ENCODE results near the gene MYH9.

MYH9 gene

DNA sequence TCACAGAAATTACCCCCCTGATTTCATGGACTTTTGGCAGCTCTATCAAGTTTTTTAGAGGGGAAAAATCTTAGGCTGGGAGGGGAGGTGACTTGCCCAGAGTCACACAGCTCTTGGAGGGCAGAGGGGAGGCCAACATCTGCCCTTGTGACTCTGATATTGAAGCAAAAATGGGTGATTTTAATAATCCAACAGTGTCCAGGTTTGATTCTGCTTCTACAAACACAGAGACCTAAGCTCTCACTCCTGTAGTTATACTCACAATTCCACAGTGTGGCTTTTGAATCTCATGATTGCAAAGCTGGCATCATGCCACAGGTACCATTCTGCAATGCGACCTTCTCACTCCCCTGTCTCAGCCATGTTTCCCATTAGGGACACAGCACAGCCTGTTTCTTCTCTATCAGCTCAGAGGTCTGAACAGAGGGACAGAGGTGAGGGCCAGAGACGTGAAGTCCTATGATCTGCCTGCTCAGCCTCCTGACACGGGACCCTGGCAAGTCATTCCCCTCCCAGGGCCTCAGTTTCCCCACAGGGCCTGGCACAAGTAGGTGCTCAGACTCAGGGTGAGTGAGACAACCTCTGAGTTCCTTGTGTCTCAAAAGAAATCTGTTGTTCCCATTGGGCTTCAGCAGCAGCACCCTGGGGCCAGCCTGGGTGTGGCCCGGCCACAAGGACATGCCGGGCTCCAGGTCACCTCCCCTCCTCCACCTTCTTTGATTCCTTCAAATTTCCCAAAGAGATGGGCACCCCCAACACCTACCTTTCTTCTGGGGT, 149.2 kb downstream of the MYH9 start:
- Mint-ChIP-seq H3K9me3 (peaks cover 19% of the 10 kb centered on the region), H3K27ac (peak overlapping the region; percentile 90), H3K4me3 (peak overlapping the region; percentile 93), H3K36me3 (ENCODE audit: low read depth) (peaks cover 55% of the 10 kb centered on the region), H3K4me1 (ENCODE audit: low read depth) (peaks cover 45% of the 10 kb centered on the region), H3K27me3 (ENCODE audit: low read depth) (peaks cover 2% of the 10 kb centered on the region)
- no peak for DNase-seq (ENCODE audit: low spot score)

DNA sequence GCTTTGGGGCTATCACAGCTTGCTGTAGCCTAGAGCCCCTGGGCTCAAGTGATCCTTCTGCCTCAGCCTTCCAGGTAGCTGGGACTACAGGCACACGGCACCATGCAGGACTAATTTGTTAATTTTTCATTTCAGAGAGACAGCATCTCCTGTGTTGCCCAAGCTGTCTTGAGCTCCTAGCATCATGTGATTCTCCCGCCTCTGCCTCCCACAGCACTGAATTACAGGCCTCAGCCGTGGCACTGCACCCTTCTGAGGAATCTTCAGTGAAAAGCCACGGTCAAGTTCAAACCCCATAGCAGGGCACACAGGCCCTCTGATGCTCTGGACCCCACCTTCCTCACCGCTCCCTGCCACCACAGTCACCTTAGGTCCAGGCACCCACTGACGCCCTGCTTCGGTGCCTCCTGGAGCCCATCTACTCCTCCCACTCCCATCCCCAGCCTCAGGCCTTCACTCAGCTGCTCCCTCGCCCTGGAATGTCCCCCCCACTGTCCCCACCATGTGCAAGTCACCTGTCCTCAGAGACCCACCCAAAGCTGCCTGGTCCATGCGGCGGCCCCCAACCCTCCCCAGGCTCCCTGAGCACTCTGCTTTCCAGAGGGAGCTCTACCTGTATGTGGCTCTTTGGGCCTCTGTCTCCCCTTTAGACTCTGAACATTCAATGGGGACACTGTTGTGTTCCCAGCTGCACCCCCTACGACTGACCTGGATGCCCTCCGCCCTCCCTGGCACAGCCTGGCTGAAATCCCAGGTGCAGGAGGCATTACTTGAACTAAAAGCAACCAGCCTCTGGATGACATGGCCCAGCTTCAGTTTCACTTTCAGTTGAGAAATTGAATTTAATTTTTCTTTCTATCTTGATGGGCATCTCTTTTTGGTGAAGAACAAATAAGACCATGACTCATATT, 150.1 kb downstream of the MYH9 start:
- H3K9me3 Mint-ChIP-seq, result peaks cover 11% of the 10 kb centered on the region
- H3K27me3 Mint-ChIP-seq (ENCODE audit: low read depth), result no peaks in the 10 kb centered on the region
- H3K4me1 Mint-ChIP-seq (ENCODE audit: low read depth), result peaks cover 45% of the 10 kb centered on the region
- peak; percentile 19 for DNase-seq (ENCODE audit: low spot score)
- H3K4me3 Mint-ChIP-seq, result peak overlapping the region; percentile 93
- peak overlapping the region; percentile 90 for H3K27ac Mint-ChIP-seq
- peaks cover 60% of the 10 kb centered on the region for H3K36me3 Mint-ChIP-seq (ENCODE audit: low read depth)

DNA sequence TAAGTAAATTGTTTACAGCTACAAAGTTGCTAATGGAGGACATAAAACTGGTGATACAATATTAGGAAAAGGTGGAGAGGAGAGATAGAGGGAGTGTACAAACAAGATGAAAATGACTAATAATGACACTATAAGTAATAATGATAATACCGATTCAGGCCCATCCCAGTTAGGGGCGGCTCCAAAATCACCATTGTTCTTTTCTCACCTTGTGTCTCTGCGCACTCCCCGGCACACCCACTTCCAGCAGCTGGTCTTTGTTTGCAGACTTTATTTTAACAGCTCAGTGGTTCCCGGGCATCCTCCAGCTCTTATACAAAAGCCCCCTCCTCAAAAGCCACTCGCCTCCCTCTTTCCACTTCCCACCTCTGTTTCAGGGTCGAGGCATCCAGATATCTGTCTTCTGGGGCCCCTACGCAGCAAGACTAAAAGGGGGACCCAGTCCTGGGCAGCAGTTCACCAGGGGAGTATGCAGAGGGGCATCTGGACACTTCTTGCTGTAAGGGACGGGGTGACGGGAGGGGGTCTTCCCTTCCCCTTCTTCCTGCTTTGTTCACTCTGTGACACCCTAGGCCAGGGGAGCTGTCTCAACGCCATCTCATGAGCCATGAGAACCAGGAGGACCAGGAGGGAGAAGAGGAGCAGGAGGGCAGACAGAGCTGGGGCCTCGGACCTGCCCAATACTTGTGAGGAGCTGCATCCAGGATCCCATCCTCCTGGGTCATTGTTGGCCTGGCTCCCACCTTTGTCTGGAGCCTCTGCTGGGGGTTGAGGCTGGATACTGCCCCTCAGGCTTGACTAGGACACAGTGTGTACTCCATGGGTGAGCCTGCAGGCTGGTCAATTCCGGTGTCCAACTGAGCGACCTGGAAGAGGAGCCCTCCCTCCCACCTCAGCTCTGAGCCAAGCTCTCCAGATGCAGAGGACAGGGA, 151.1 kb downstream of the MYH9 start:
- peaks cover 69% of the 10 kb centered on the region for H3K36me3 Mint-ChIP-seq (ENCODE audit: low read depth)
- no peak for DNase-seq (ENCODE audit: low spot score)
- peaks cover 7% of the 10 kb centered on the region for H3K9me3 Mint-ChIP-seq
- H3K4me1 Mint-ChIP-seq (ENCODE audit: low read depth), result peaks cover 45% of the 10 kb centered on the region
- no peaks in the 10 kb centered on the region for H3K27me3 Mint-ChIP-seq (ENCODE audit: low read depth)
- peak overlapping the region; percentile 93 for H3K4me3 Mint-ChIP-seq
- peak overlapping the region; percentile 52 for H3K27ac Mint-ChIP-seq

DNA sequence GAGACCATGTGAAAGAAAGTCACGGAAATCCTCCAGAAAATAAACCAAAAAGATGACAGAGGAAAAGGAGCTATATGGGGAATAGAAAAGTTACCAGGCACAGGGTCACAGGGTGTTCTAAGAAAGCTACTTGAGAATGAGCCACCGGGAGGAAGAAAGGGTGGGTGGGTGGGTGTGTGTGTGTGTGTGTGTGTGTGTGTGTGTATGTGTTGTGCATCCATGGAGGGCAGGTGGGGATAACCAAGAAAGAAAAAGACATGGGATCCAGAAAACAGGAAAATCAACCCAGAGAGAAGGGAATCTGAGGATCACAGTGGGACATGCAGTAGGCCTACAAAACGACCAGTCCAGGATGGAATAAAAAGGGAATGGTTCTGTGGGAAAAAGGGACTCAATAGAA, 152.2 kb downstream of the MYH9 start:
- Mint-ChIP-seq H3K36me3 (ENCODE audit: low read depth) (peaks cover 79% of the 10 kb centered on the region), H3K9me3 (peaks cover 7% of the 10 kb centered on the region), H3K27ac (no peak overlapping the region), H3K4me3 (peak overlapping the region; percentile 93), H3K27me3 (ENCODE audit: low read depth) (no peaks in the 10 kb centered on the region), H3K4me1 (ENCODE audit: low read depth) (peaks cover 45% of the 10 kb centered on the region)
- no peak for DNase-seq (ENCODE audit: low spot score)

DNA sequence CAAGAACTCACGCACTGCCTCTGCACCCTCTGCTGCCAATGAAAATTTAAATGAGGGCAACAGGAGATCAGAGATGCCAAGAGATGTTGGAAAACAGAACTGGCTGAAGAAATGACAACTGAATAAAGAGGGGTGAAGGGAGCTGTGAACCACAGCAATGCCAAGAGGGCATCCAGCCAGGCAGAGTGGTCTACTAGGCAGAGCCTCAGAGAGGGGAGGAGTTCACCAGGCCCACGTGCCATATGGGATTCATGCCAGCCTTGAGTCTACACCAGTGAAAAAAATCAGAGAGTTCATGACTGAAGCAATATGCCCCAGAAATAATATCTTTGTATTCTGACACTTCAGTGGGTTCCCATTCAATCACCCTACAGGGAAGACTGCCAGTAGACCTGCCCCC, 152.8 kb downstream of the MYH9 start:
- peaks cover 44% of the 10 kb centered on the region for H3K4me1 Mint-ChIP-seq (ENCODE audit: low read depth)

DNA sequence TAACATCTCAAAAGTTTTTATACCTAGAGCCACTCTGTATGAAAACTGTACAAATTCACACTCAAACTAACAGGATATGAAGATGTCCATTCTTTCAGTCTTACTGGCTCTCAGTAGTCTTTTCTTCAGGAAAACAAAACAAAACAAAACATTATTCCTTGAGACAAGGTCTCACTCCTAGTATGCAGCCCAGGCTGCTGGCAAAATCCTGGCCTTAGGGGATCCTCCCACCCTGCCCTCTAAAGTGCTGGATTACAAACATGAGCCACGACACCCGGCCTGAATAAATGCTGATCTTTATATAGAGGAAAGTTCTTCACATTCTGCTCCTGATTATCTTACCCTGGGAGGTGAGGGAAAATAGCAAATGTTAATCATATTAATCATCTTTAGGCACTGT, 153.6 kb downstream of the MYH9 start:
- Mint-ChIP-seq H3K27me3 (ENCODE audit: low read depth) (no peaks in the 10 kb centered on the region), H3K36me3 (ENCODE audit: low read depth) (peaks cover 83% of the 10 kb centered on the region), H3K27ac (no peak overlapping the region), H3K4me1 (ENCODE audit: low read depth) (peaks cover 38% of the 10 kb centered on the region), H3K4me3 (no peak overlapping the region), H3K9me3 (peaks cover 7% of the 10 kb centered on the region)
- DNase-seq (ENCODE audit: low spot score), result no peak

More for the DNA sequence above, 152.8 kb downstream of the MYH9 start:
- no peak for DNase-seq (ENCODE audit: low spot score)
- H3K27ac Mint-ChIP-seq, result no peak overlapping the region
- H3K9me3 Mint-ChIP-seq, result peaks cover 7% of the 10 kb centered on the region
- H3K4me3 Mint-ChIP-seq, result peak overlapping the region; percentile 93
- no peaks in the 10 kb centered on the region for H3K27me3 Mint-ChIP-seq (ENCODE audit: low read depth)
- H3K36me3 Mint-ChIP-seq (ENCODE audit: low read depth), result peaks cover 83% of the 10 kb centered on the region

DNA sequence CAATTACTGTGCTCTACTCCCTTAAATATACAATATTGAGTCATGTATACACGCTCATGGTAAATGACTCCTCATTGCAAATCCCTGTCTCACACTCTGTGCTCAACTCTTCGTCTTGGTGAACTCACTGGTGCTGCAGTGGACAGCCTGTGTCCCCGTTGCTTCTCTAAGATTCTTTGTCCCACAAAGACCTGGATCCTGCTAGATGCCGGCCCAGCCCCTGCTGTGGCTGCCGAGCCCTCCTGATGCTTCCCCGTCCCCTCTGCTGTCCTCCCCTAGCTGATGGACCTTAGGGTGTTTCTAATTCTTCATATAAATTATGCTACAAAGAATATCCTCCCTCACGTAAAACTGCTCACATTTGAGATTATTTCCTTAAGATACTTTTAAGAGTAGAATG, 154.0 kb downstream of the MYH9 start:
- DNase-seq (ENCODE audit: low spot score), result no peak
- Mint-ChIP-seq H3K4me1 (ENCODE audit: low read depth) (peaks cover 38% of the 10 kb centered on the region), H3K27me3 (ENCODE audit: low read depth) (no peaks in the 10 kb centered on the region), H3K27ac (no peak overlapping the region), H3K36me3 (ENCODE audit: low read depth) (peaks cover 84% of the 10 kb centered on the region), H3K4me3 (no peak overlapping the region), H3K9me3 (peaks cover 7% of the 10 kb centered on the region)

DNA sequence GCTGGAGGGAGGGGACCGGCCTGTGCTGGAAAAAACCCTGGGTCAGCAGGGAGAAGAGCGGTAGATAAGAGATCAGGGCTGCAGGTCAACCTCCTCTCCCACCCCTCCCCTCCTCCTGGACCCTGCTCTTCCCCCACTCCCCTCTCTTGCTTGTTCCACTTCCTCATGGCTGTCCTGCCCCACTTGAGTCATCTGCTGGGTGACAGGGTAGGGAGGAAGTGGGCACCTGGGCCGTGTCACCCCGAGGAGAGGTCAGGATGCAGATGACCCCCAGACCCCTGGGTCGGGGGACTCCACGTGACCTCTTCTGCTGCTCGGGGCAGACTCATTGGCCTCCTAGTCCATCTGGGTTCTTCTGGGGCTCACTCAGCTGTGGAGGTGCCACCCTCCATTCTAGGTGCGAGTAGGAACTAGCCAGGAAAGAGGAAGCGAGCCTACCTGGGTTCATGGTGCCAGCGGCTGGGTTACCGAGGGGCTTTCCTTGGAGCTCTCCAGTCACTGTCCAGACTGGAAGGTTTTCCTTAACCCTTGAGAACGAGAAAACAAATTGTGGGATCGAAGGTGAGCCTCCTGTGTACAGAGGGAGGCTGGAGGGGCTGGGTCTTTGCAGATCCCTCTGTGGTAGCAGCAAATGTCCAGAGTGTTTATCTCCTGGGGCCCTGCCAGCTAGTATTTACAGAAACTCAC, 154.9 kb downstream of the MYH9 start:
- Mint-ChIP-seq H3K36me3 (ENCODE audit: low read depth) (peaks cover 87% of the 10 kb centered on the region), H3K27me3 (ENCODE audit: low read depth) (no peaks in the 10 kb centered on the region), H3K27ac (no peak overlapping the region), H3K4me3 (no peak overlapping the region), H3K4me1 (ENCODE audit: low read depth) (peaks cover 34% of the 10 kb centered on the region), H3K9me3 (peaks cover 7% of the 10 kb centered on the region)
- no peak for DNase-seq (ENCODE audit: low spot score)

All from T-helper 2 cell treated with Interferon-gamma antibody and Interleukin-4, amounts not matched to agents 5 μg/mL and 100 μg/mL, for 36 hours (primary cell).